HepG2 (cell line): ENCODE measurements around the gene CASTOR1. TPM values are rescaled to one million over a fixed set of nuclear protein-coding genes. Genes with fewer than 3 reads are reported as not detected.
A peak's percentile ranks its signal among the peaks of the same experiment; 100 is the strongest.

ENCODE experiments used
- CENPBD1 ChIP-seq: sonication (generic); formaldehyde crosslinking; IDR thresholded peaks from 2 replicates; pipeline ENCODE4 v1.8.0; 2022; ENCODE audit warnings: missing genetic modification reagents, low read depth, mild to moderate bottlenecking, borderline replicate concordance
- CTCF ChIP-seq: sonication (generic); formaldehyde crosslinking; IDR thresholded peaks from 2 replicates; pipeline ENCODE4 v1.5.0; 2020; ENCODE audit warnings: mild to moderate bottlenecking, missing genetic modification reagents, moderate library complexity
- FOXC1 ChIP-seq: sonication (generic); formaldehyde crosslinking; IDR thresholded peaks from 2 replicates; pipeline ENCODE4 v1.8.0; 2022; ENCODE audit warnings: mild to moderate bottlenecking, missing genetic modification reagents, borderline replicate concordance
- HOXA5 ChIP-seq: sonication (generic); formaldehyde crosslinking; IDR thresholded peaks from 2 replicates; pipeline ENCODE4 v1.4.0; 2020; ENCODE audit warnings: missing genetic modification reagents
- MEF2D ChIP-seq: sonication (generic); formaldehyde crosslinking; IDR thresholded peaks from 2 replicates; pipeline ENCODE4 v1.5.1; 2020; ENCODE audit warnings: mild to moderate bottlenecking, missing genetic modification reagents
- NFE2L2 ChIP-seq: fragments of 150-350 bp; IDR thresholded peaks from 2 replicates; pipeline ENCODE4 v1.6.1; 2014; ENCODE audit warnings: low read length
- PATZ1 ChIP-seq: sonication (generic); formaldehyde crosslinking; IDR thresholded peaks from 2 replicates; pipeline ENCODE4 v1.4.0; 2020; ENCODE audit warnings: missing genetic modification reagents
- PLSCR1 ChIP-seq: sonication (generic); formaldehyde crosslinking; IDR thresholded peaks from 2 replicates; pipeline ENCODE4 v1.5.0; 2020; ENCODE audit warnings: missing genetic modification reagents, mild to moderate bottlenecking, borderline replicate concordance
- PRPF4 ChIP-seq: fragments of 200-400 bp; formaldehyde crosslinking; IDR thresholded peaks from 2 replicates; pipeline ENCODE4 v1.6.1; 2016; ENCODE audit warnings: low read length, low read depth; ENCODE audit not compliant: poor library complexity, severe bottlenecking
- RXRA ChIP-seq: sonication (generic); formaldehyde crosslinking; IDR thresholded peaks from 2 replicates; pipeline ENCODE4 v1.5.1; 2020; ENCODE audit warnings: missing genetic modification reagents
- SALL2 ChIP-seq: sonication (generic); formaldehyde crosslinking; IDR thresholded peaks from 2 replicates; pipeline ENCODE4 v1.8.1; 2023; ENCODE audit warnings: mild to moderate bottlenecking, missing genetic modification reagents, inconsistent platforms
- THRA ChIP-seq: sonication (generic); formaldehyde crosslinking; IDR thresholded peaks from 2 replicates; pipeline ENCODE4 v1.4.0; 2020; ENCODE audit warnings: missing genetic modification reagents, borderline replicate concordance
- ZNF556 ChIP-seq: sonication (generic); formaldehyde crosslinking; IDR thresholded peaks from 2 replicates; pipeline ENCODE4 v1.4.0; 2020; ENCODE audit warnings: mild to moderate bottlenecking, missing genetic modification reagents, borderline replicate concordance
- ZNF572 ChIP-seq: sonication (generic); formaldehyde crosslinking; IDR thresholded peaks from 2 replicates; pipeline ENCODE4 v1.5.1; 2020; ENCODE audit warnings: mild to moderate bottlenecking, missing genetic modification reagents
- ZNF576 ChIP-seq: sonication (generic); formaldehyde crosslinking; IDR thresholded peaks from 2 replicates; pipeline ENCODE4 v1.4.0; 2020; ENCODE audit warnings: mild to moderate bottlenecking, missing genetic modification reagents
- ZNF687 ChIP-seq: sonication (generic); formaldehyde crosslinking; IDR thresholded peaks from 2 replicates; pipeline ENCODE4 v1.5.1; 2020; ENCODE audit warnings: mild to moderate bottlenecking, missing genetic modification reagents, moderate library complexity
- polyA plus RNA-seq, 8 experiments: library from polyadenylated mRNA; depleted of rRNA in 3 of 8; stranded (reverse) in 7 of 8; unstranded in 1 of 8; fragments of >200 nt; fragmentation: Illumina TruSeq in 4 of 8; extraction: Trizol in 4 of 8; gene quantifications; 2 replicates each; pipeline versions ENCODE4 v1.2.1 to v1.2.3, GENCODE V29; 2011 to 2016; ENCODE audit warnings: low read depth in 4 of 8, missing spikeins in 1 of 8, mixed read lengths in 1 of 8; ENCODE audit not compliant: insufficient read depth in 1 of 8
- total RNA-seq, 5 experiments: library from RNA; depleted of rRNA; stranded (reverse); fragments of >200 nt; fragmentation: Illumina TruSeq; extraction: Trizol; gene quantifications; 2 replicates each; pipeline ENCODE4 v1.2.3, GENCODE V29; 2016; ENCODE audit warnings: low read depth in 1 of 5

CASTOR1 gene
- total and polyA plus RNA-seq, 2 of the 13 experiments (the other 11 are each of a cell fraction or from before 2014, with no cell fraction given): 2.6 to 4.4 TPM

GRCh38 chr22:30249049-30250038, 40.0 kb downstream of the CASTOR1 start (continued):
- peak; percentile 58; the same call in 1 of the 2 replicates for TF ChIP-seq RXRA (CRISPR knock-in tag)
- TF ChIP-seq PRPF4: no peak
- no peak for TF ChIP-seq ZNF572 (CRISPR knock-in tag)
- no peak for TF ChIP-seq FOXC1 (CRISPR knock-in tag)
- TF ChIP-seq ZNF556: no peak
- TF ChIP-seq PLSCR1 (CRISPR knock-in tag): no peak
- no peak for TF ChIP-seq SALL2 (CRISPR knock-in tag)
- no peak for TF ChIP-seq CENPBD1
- peak; percentile 64 for TF ChIP-seq PATZ1 (CRISPR knock-in tag)
- no peak for TF ChIP-seq HOXA5 (CRISPR knock-in tag)
- no peak for TF ChIP-seq ZNF576
- peak; percentile 84 for TF ChIP-seq ZNF687
- TF ChIP-seq THRA (CRISPR knock-in tag): no peak
- no peak for TF ChIP-seq CTCF (CRISPR knock-in tag)
- TF ChIP-seq MEF2D (CRISPR knock-in tag): no peak
- no peak for TF ChIP-seq NFE2L2
